IMR-90 (cell line): Measurements from ENCODE around the gene EIF6.

Experiments used
- BHLHE40 ChIP-seq: fragments of 150-350 bp; IDR thresholded peaks from 2 replicates; pipeline ENCODE4 v1.6.1; 2016; ENCODE audit warnings: mild to moderate bottlenecking, low read depth, low read length
- CEBPB ChIP-seq: IDR thresholded peaks from 2 replicates; pipeline ENCODE4 v1.6.1; 2012; ENCODE audit warnings: low read depth, low read length, improper control_type of control experiment
- FOS ChIP-seq: fragments of 150-350 bp; IDR thresholded peaks from 2 replicates; pipeline ENCODE4 v1.6.1; 2016; ENCODE audit warnings: low read depth, low read length
- MAZ ChIP-seq: IDR thresholded peaks from 2 replicates; pipeline ENCODE4 v1.6.1; 2012; ENCODE audit warnings: low read depth, mild to moderate bottlenecking, low read length, improper control_type of control experiment, moderate library complexity, borderline replicate concordance
- MXI1 ChIP-seq: IDR thresholded peaks from 2 replicates; pipeline ENCODE4 v1.6.1; 2012; ENCODE audit warnings: low read depth, mild to moderate bottlenecking, low read length, moderate library complexity, borderline replicate concordance
- POLR2A ChIP-seq: IDR thresholded peaks from 2 replicates; pipeline ENCODE4 v1.6.1; 2012; ENCODE audit warnings: mild to moderate bottlenecking, low read depth, low read length
- RAD21 ChIP-seq: IDR thresholded peaks from 2 replicates; pipeline ENCODE4 v1.6.1; 2012; ENCODE audit warnings: low read length, improper control_type of control experiment
- RCOR1 ChIP-seq: IDR thresholded peaks from 2 replicates; pipeline ENCODE4 v1.6.1; 2012; ENCODE audit warnings: mild to moderate bottlenecking, low read length, improper control_type of control experiment; ENCODE audit not compliant: insufficient replicate concordance
- RFX5 ChIP-seq: IDR thresholded peaks from 2 replicates; pipeline ENCODE4 v1.8.0; 2012; ENCODE audit warnings: low read depth, mild to moderate bottlenecking, low read length, moderate library complexity
- SMC3 ChIP-seq: fragments of 150-350 bp; IDR thresholded peaks from 2 replicates; pipeline ENCODE4 v1.6.1; 2016; ENCODE audit warnings: low read depth, mild to moderate bottlenecking, antibody characterized with exemption, low read length, moderate library complexity
- TF ChIP-seq, protein P1 (sequence below): conservative IDR thresholded peaks from 2 replicates; pipeline ENCODE4 v1.5.1; 2012; ENCODE audit warnings: mild to moderate bottlenecking, low read depth, low read length, improper control_type of control experiment
- TF ChIP-seq, protein P2 (sequence below): fragments of 150-350 bp; IDR thresholded peaks from 2 replicates; pipeline ENCODE4 v1.6.1; 2016; ENCODE audit warnings: low read depth, mild to moderate bottlenecking, low read length, moderate library complexity, borderline replicate concordance
- TF ChIP-seq, protein P3 (sequence below): fragments of 150-350 bp; IDR thresholded peaks from 2 replicates; pipeline ENCODE4 v1.6.1; 2017; ENCODE audit warnings: mild to moderate bottlenecking, antibody characterized with exemption, low read length, low read depth

DNA sequence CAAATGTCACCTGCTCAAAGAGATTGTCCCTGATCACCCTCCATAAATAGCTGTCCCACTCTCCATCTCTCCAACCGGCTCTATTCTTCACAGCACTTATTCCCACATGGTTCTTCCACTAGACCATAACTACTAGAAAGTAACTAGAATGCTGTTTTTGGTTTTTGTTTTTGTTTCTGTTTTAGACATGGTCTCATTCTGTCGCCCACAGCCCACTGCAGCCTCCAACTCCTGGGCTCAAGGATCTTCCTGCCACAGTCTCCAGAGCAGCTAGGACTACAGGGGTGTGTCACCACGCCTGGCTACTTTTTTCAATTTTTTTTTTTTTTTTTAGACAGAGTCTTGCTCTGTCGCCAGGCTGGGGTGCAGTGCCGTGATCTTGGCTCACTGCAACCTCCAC is 45.8 kb downstream of the EIF6 start:
- TF ChIP-seq, protein P1, sequence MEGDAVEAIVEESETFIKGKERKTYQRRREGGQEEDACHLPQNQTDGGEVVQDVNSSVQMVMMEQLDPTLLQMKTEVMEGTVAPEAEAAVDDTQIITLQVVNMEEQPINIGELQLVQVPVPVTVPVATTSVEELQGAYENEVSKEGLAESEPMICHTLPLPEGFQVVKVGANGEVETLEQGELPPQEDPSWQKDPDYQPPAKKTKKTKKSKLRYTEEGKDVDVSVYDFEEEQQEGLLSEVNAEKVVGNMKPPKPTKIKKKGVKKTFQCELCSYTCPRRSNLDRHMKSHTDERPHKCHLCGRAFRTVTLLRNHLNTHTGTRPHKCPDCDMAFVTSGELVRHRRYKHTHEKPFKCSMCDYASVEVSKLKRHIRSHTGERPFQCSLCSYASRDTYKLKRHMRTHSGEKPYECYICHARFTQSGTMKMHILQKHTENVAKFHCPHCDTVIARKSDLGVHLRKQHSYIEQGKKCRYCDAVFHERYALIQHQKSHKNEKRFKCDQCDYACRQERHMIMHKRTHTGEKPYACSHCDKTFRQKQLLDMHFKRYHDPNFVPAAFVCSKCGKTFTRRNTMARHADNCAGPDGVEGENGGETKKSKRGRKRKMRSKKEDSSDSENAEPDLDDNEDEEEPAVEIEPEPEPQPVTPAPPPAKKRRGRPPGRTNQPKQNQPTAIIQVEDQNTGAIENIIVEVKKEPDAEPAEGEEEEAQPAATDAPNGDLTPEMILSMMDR = no peak
- TF ChIP-seq POLR2A (no peak), SMC3 (no peak), RCOR1 (no peak), MXI1 (no peak), BHLHE40 (no peak), FOS (no peak), RAD21 (no peak), MAZ (no peak), RFX5 (no peak), CEBPB (no peak)
- TF ChIP-seq, protein P2, sequence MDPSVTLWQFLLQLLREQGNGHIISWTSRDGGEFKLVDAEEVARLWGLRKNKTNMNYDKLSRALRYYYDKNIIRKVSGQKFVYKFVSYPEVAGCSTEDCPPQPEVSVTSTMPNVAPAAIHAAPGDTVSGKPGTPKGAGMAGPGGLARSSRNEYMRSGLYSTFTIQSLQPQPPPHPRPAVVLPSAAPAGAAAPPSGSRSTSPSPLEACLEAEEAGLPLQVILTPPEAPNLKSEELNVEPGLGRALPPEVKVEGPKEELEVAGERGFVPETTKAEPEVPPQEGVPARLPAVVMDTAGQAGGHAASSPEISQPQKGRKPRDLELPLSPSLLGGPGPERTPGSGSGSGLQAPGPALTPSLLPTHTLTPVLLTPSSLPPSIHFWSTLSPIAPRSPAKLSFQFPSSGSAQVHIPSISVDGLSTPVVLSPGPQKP = no peak
- TF ChIP-seq, protein P3, sequence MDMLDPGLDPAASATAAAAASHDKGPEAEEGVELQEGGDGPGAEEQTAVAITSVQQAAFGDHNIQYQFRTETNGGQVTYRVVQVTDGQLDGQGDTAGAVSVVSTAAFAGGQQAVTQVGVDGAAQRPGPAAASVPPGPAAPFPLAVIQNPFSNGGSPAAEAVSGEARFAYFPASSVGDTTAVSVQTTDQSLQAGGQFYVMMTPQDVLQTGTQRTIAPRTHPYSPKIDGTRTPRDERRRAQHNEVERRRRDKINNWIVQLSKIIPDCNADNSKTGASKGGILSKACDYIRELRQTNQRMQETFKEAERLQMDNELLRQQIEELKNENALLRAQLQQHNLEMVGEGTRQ = no peak
